T-helper 2 cell treated with Interferon-gamma antibody and Interleukin-4, amounts not matched to agents 5 μg/mL and 100 μg/mL, for 36 hours (primary cell): Measurements from ENCODE around the gene KRTAP29-1.
"Not testable (repeated sequence)": the region's sequence is repeated elsewhere in the genome, so short reads cannot be mapped to it uniquely, and the experiment has no call there.

ENCODE experiments used
- DNase-seq: peaks from one replicate; pipeline ENCODE4 v3.0.0; 2021; ENCODE audit warnings: low spot score
- H3K27ac Mint-ChIP-seq: one replicate; pipeline ENCODE4 v1.8.0; 2021; ENCODE audit warnings: mild to moderate bottlenecking, mixed read lengths
- H3K27me3 Mint-ChIP-seq: one replicate; pipeline ENCODE4 v1.8.0; 2021; ENCODE audit warnings: low read depth, mixed read lengths
- H3K36me3 Mint-ChIP-seq: one replicate; pipeline ENCODE4 v1.8.0; 2021; ENCODE audit warnings: low read depth, mixed read lengths
- H3K4me1 Mint-ChIP-seq: one replicate; pipeline ENCODE4 v1.8.0; 2021; ENCODE audit warnings: low read depth, mixed read lengths
- H3K4me3 Mint-ChIP-seq: one replicate; pipeline ENCODE4 v1.8.0; 2022; ENCODE audit warnings: mild to moderate bottlenecking, moderate library complexity, mixed read lengths
- H3K9me3 Mint-ChIP-seq: one replicate; pipeline ENCODE4 v1.8.0; 2021; ENCODE audit warnings: mixed read lengths

KRTAP29-1 gene

GRCh38 chr17:41258406-41258805, 44.2 kb downstream of the KRTAP29-1 start:
- no peaks in the 10 kb centered on the region for H3K9me3 Mint-ChIP-seq

GRCh38 chr17:41256291-41256685, 46.4 kb downstream of the KRTAP29-1 start:
- no peak overlapping the region for H3K27ac Mint-ChIP-seq

More at GRCh38 chr17:41258406-41258805, 44.2 kb downstream of the KRTAP29-1 start:
- no peak for DNase-seq
- H3K36me3 Mint-ChIP-seq, result no peaks in the 10 kb centered on the region
- H3K27me3 Mint-ChIP-seq, result peaks cover 36% of the 10 kb centered on the region
- no peaks in the 10 kb centered on the region for H3K4me1 Mint-ChIP-seq
- no peak overlapping the region for H3K4me3 Mint-ChIP-seq
- H3K27ac Mint-ChIP-seq, result no peak overlapping the region

GRCh38 chr17:41255381-41256290, 47.0 kb downstream of the KRTAP29-1 start, which contains the start of gene KRTAP9-9:
Gene KRTAP9-9, plus strand, starts transcription at chr17:41255384.
- H3K27ac Mint-ChIP-seq, H3K4me3 Mint-ChIP-seq, H3K4me1 Mint-ChIP-seq, H3K36me3 Mint-ChIP-seq, DNase-seq, H3K9me3 Mint-ChIP-seq: not testable (repeated sequence)
- peaks cover 34% of the 10 kb centered on the region for H3K27me3 Mint-ChIP-seq

More at GRCh38 chr17:41256291-41256685, 46.4 kb downstream of the KRTAP29-1 start:
- Mint-ChIP-seq H3K4me1 (no peaks in the 10 kb centered on the region), H3K36me3 (no peaks in the 10 kb centered on the region), H3K9me3 (no peaks in the 10 kb centered on the region), H3K4me3 (no peak overlapping the region), H3K27me3 (peaks cover 40% of the 10 kb centered on the region)
- no peak for DNase-seq

- no peaks in the 10 kb centered on the region for H3K9me3 Mint-ChIP-seq
- H3K27me3 Mint-ChIP-seq, result peaks cover 30% of the 10 kb centered on the region
- no peak overlapping the region for H3K27ac Mint-ChIP-seq
- H3K4me3 Mint-ChIP-seq, result no peak overlapping the region
- DNase-seq, result no peak
- no peaks in the 10 kb centered on the region for H3K36me3 Mint-ChIP-seq
- H3K4me1 Mint-ChIP-seq, result no peaks in the 10 kb centered on the region
These were observed 47.8 kb downstream of the KRTAP29-1 start for GRCh38 chr17:41254861-41255260.
